OCI-LY3 (cell line): ENCODE measurements around the gene RARRES2.

ENCODE experiments used
- H2AFZ ChIP-seq: fragments of 200-600, 300-600 bp; shearing (Covaris generic); 2 replicates; pipeline ENCODE4 v1.6.0; 2014; ENCODE audit warnings: antibody characterized with exemption, low read depth, low read length
- H3K27ac ChIP-seq: fragments of 200-600, 300-600 bp; sonication (generic); 2 replicates; pipeline ENCODE4 v1.5.1; 2014; ENCODE audit warnings: mild to moderate bottlenecking, low read length, moderate library complexity, mixed read lengths
- H3K27me3 ChIP-seq: fragments of 200-600, 300-600 bp; sonication (generic); 2 replicates; pipeline ENCODE4 v1.6.1; 2014; ENCODE audit warnings: low read depth, low read length, mixed read lengths
- H3K36me3 ChIP-seq: fragments of 200-600, 300-600 bp; sonication (generic); replicated peaks from 2 replicates; pipeline ENCODE3; 2014; ENCODE audit warnings: low read depth, low read length, mixed read lengths
- H3K4me1 ChIP-seq: fragments of 300-600, 200-600 bp; sonication (generic); 2 replicates; pipeline ENCODE4 v1.6.1; 2014; ENCODE audit warnings: low read length, mixed read lengths
- H3K4me2 ChIP-seq: fragments of 200-600, 300-600 bp; sonication (generic); 2 replicates; pipeline ENCODE4 v1.6.1; 2014; ENCODE audit warnings: low read length, mixed read lengths
- H3K4me3 ChIP-seq: fragments of 300-600, 200-600 bp; sonication (generic); 2 replicates; pipeline ENCODE4 v1.5.1; 2014; ENCODE audit warnings: antibody characterized with exemption, mild to moderate bottlenecking, low read length, moderate library complexity
- H3K79me2 ChIP-seq: fragments of 300-600, 200-600 bp; shearing (Covaris generic); 2 replicates; pipeline ENCODE4 v1.6.1; 2014; ENCODE audit warnings: mild to moderate bottlenecking, low read length, mixed read lengths
- H3K9ac ChIP-seq: fragments of 300-600, 200-600 bp; shearing (Covaris generic); 2 replicates; pipeline ENCODE4 v1.6.0; 2014; ENCODE audit warnings: mild to moderate bottlenecking, low read length, moderate library complexity
- H3K9me3 ChIP-seq: fragments of 200-600, 300-600 bp; shearing (Covaris generic); 2 replicates; pipeline ENCODE4 v1.6.1; 2014; ENCODE audit warnings: low read length, mixed read lengths; ENCODE audit not compliant: insufficient read depth
- H4K20me1 ChIP-seq: fragments of 200-600, 300-600 bp; sonication (generic); 2 replicates; pipeline ENCODE4 v1.6.1; 2016; ENCODE audit warnings: low read length, mixed read lengths; ENCODE audit not compliant: insufficient read depth
- EZH2phosphoT487 ChIP-seq: fragments of 200-600 bp; shearing (Covaris generic); IDR thresholded peaks from 2 replicates; pipeline ENCODE4 v1.6.1; 2018; ENCODE audit warnings: antibody characterized with exemption, mixed run types, low read depth
- TF ChIP-seq, protein P1 (sequence below): fragments of 200-600, 300-600 bp; sonication (generic); IDR thresholded peaks from 2 replicates; pipeline ENCODE4 v1.5.1; 2014; ENCODE audit warnings: antibody characterized with exemption, low read length, low read depth

RARRES2 gene

DNA sequence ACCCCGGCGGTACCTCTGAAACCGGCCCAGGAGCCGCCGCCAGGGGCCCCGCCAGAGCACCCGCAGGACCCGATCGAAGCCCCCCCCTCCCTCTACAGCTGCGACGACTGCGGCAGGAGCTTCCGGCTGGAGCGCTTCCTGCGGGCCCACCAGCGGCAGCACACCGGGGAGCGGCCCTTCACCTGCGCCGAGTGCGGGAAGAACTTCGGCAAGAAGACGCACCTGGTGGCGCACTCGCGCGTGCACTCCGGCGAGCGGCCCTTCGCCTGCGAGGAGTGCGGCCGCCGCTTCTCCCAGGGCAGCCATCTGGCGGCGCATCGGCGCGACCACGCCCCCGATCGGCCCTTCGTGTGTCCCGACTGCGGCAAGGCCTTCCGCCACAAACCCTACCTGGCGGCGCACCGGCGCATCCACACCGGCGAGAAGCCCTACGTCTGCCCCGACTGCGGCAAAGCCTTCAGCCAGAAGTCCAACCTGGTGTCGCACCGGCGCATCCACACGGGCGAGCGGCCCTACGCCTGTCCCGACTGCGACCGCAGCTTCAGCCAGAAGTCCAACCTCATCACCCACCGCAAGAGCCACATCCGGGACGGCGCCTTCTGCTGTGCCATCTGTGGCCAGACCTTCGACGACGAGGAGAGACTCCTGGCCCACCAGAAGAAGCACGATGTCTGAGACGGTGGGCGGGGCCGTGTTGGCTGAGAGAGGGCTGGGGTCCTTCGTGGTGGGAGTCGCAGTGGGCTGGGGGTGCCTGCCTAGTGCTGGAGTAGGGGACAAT is 31.0 kb upstream of the RARRES2 start:
- H3K9me3 ChIP-seq, result no peaks in the 10 kb centered on the region
- H3K27ac ChIP-seq, result no peak overlapping the region
- H4K20me1 ChIP-seq, result peaks cover 50% of the 10 kb centered on the region
- H3K27me3 ChIP-seq, result no peaks in the 10 kb centered on the region
- H3K4me2 ChIP-seq, result no peak overlapping the region
- H3K4me3 ChIP-seq, result no peak overlapping the region
- TF ChIP-seq, protein P1, sequence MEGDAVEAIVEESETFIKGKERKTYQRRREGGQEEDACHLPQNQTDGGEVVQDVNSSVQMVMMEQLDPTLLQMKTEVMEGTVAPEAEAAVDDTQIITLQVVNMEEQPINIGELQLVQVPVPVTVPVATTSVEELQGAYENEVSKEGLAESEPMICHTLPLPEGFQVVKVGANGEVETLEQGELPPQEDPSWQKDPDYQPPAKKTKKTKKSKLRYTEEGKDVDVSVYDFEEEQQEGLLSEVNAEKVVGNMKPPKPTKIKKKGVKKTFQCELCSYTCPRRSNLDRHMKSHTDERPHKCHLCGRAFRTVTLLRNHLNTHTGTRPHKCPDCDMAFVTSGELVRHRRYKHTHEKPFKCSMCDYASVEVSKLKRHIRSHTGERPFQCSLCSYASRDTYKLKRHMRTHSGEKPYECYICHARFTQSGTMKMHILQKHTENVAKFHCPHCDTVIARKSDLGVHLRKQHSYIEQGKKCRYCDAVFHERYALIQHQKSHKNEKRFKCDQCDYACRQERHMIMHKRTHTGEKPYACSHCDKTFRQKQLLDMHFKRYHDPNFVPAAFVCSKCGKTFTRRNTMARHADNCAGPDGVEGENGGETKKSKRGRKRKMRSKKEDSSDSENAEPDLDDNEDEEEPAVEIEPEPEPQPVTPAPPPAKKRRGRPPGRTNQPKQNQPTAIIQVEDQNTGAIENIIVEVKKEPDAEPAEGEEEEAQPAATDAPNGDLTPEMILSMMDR, result no peak
- TF ChIP-seq EZH2phosphoT487, result no peak
- H3K36me3 ChIP-seq, result peaks cover 55% of the 10 kb centered on the region
- H2AFZ ChIP-seq, result no peak overlapping the region
- H3K9ac ChIP-seq, result no peak overlapping the region
- H3K4me1 ChIP-seq, result peaks cover 57% of the 10 kb centered on the region
- H3K79me2 ChIP-seq, result peaks cover 90% of the 10 kb centered on the region

DNA sequence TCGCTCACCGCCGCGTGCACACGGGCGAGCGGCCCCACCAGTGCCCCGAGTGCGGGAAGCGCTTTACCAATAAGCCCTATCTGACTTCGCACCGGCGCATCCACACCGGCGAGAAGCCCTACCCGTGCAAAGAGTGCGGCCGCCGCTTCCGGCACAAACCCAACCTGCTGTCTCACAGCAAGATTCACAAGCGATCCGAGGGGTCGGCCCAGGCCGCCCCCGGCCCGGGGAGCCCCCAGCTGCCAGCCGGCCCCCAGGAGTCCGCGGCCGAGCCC is 30.5 kb upstream of the RARRES2 start:
- H3K4me1 ChIP-seq, result peaks cover 57% of the 10 kb centered on the region
- H3K79me2 ChIP-seq, result peaks cover 86% of the 10 kb centered on the region
- H3K27me3 ChIP-seq, result no peaks in the 10 kb centered on the region

DNA sequence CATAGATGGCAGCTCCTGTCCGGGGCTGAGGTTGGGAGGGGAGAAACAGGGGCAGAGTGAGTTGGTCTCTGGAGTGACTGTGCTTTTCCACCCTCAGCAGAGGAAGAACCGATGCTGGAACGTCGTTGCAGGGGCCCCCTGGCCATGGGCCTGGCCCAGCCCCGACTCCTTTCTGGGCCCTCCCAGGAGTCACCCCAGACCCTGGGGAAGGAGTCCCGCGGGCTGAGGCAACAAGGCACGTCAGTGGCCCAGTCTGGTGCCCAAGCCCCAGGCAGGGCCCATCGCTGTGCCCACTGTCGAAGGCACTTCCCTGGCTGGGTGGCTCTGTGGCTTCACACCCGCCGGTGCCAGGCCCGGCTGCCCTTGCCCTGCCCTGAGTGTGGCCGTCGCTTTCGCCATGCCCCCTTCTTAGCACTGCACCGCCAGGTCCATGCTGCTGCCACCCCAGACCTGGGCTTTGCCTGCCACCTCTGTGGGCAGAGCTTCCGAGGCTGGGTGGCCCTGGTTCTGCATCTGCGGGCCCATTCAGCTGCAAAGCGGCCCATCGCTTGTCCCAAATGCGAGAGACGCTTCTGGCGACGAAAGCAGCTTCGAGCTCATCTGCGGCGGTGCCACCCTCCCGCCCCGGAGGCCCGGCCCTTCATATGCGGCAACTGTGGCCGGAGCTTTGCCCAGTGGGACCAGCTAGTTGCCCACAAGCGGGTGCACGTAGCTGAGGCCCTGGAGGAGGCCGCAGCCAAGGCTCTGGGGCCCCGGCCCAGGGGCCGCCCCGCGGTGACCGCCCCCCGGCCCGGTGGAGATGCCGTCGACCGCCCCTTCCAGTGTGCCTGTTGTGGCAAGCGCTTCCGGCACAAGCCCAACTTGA is 29.9 kb upstream of the RARRES2 start:
- Histone ChIP-seq H3K9ac (0 out of 2 replicates have a peak overlapping the region, but pooled peaks have one; percentile 99), H3K9me3 (no peaks in the 10 kb centered on the region), H3K36me3 (peaks cover 55% of the 10 kb centered on the region), H4K20me1 (peaks cover 50% of the 10 kb centered on the region), H3K27me3 (no peaks in the 10 kb centered on the region), H3K4me1 (peaks cover 56% of the 10 kb centered on the region), H3K4me3 (no peak overlapping the region), H2AFZ (no peak overlapping the region), H3K4me2 (peak overlapping the region; percentile 98), H3K79me2 (peaks cover 80% of the 10 kb centered on the region), H3K27ac (peak overlapping the region; percentile 93; the same call in 1 of the 2 replicates)
- TF ChIP-seq EZH2phosphoT487, result no peak
- TF ChIP-seq, protein P1, result no peak

More for the DNA sequence above, 30.5 kb upstream of the RARRES2 start:
- Histone ChIP-seq H3K9ac (no peak overlapping the region), H4K20me1 (peaks cover 50% of the 10 kb centered on the region), H2AFZ (no peak overlapping the region), H3K36me3 (peaks cover 55% of the 10 kb centered on the region), H3K4me2 (no peak overlapping the region), H3K4me3 (no peak overlapping the region), H3K9me3 (no peaks in the 10 kb centered on the region), H3K27ac (no peak overlapping the region)
- TF ChIP-seq EZH2phosphoT487, result no peak
- TF ChIP-seq, protein P1, result no peak

DNA sequence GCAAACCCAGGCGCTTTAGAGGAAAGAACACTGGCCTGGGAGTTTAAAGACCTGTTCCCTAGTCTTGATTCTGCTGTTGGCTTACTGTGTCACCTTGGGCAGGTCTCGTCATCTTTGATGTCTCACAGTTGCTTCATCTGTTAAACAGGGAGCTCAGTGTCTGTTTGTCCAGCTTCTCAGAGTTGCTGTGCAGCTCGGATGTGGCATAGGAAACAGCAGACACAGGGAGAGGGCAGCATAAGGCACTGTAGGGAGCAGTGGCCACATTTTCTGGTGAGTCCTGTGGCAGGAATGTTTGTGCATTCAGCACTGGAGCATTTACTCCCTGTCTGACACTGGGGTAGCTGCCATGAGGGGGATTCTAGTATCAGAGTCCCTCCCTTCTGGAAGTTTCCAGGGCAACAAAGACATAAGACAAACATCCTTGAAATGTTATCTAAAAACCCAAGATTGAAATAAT is 29.2 kb upstream of the RARRES2 start:
- peaks cover 55% of the 10 kb centered on the region for H3K36me3 ChIP-seq
- H3K4me1 ChIP-seq, result peaks cover 56% of the 10 kb centered on the region
- H3K4me2 ChIP-seq, result peak overlapping the region; percentile 98
- no peak overlapping the region for H2AFZ ChIP-seq
- TF ChIP-seq, protein P1, result no peak
- TF ChIP-seq EZH2phosphoT487, result no peak
- H3K4me3 ChIP-seq, result peak overlapping the region; percentile 92
- H4K20me1 ChIP-seq, result peaks cover 50% of the 10 kb centered on the region
- H3K9ac ChIP-seq, result peak overlapping the region; percentile 99
- no peaks in the 10 kb centered on the region for H3K9me3 ChIP-seq
- no peaks in the 10 kb centered on the region for H3K27me3 ChIP-seq
- H3K27ac ChIP-seq, result peak overlapping the region; percentile 93
- peaks cover 74% of the 10 kb centered on the region for H3K79me2 ChIP-seq
